Activated CD4-positive, alpha-beta T cell treated with anti-CD3 and anti-CD28 coated beads, Interleukin-2, Interleukin-6, amounts not matched to agents 100 ng/mL and 50 ng/mL, durations not matched to agents 16 hours and 8 hours (primary cell): ENCODE results near the gene PWP2.
"Not testable (repeated sequence)": the region's sequence is repeated elsewhere in the genome, so short reads cannot be mapped to it uniquely, and the experiment has no call there.

Source experiments
- DNase-seq: peaks from one replicate; pipeline ENCODE4 v3.0.0-alpha.2; 2020

Gene PWP2

GRCh38 chr21:44139787-44140551, 32.8 kb downstream of the PWP2 start:
- not testable (repeated sequence) for DNase-seq

GRCh38 chr21:44140552-44140932, 33.3 kb downstream of the PWP2 start:
- not testable (repeated sequence) for DNase-seq

- not testable (repeated sequence) for DNase-seq
These were observed 35.3 kb downstream of the PWP2 start for GRCh38 chr21:44142470-44142869.

GRCh38 chr21:44143380-44143779, 36.2 kb downstream of the PWP2 start:
- DNase-seq, result not testable (repeated sequence)

- DNase-seq, result not testable (repeated sequence)
These were observed 36.8 kb downstream of the PWP2 start for GRCh38 chr21:44143996-44144395.

- not testable (repeated sequence) for DNase-seq
These were observed 37.8 kb downstream of the PWP2 start for GRCh38 chr21:44144784-44145602.

GRCh38 chr21:44145616-44146015, 38.4 kb downstream of the PWP2 start:
- not testable (repeated sequence) for DNase-seq

- not testable (repeated sequence) for DNase-seq
These were observed 39.9 kb downstream of the PWP2 start for GRCh38 chr21:44147108-44147507.

- not testable (repeated sequence) for DNase-seq
These were observed 43.1 kb downstream of the PWP2 start for GRCh38 chr21:44150255-44150654.

- not testable (repeated sequence) for DNase-seq
These were observed 46.2 kb downstream of the PWP2 start for GRCh38 chr21:44153214-44153888.

GRCh38 chr21:44153889-44154228, 46.7 kb downstream of the PWP2 start:
- peak; percentile 45 for DNase-seq

GRCh38 chr21:44154816-44155230, 47.6 kb downstream of the PWP2 start:
- DNase-seq, result not testable (repeated sequence)

GRCh38 chr21:44155231-44155993, 48.2 kb downstream of the PWP2 start:
- not testable (repeated sequence) for DNase-seq

- not testable (repeated sequence) for DNase-seq
These were observed 48.8 kb downstream of the PWP2 start for GRCh38 chr21:44155994-44156380.

GRCh38 chr21:44157439-44158081, 50.4 kb downstream of the PWP2 start:
- DNase-seq, result not testable (repeated sequence)

GRCh38 chr21:44158082-44158468, 50.9 kb downstream of the PWP2 start:
- DNase-seq, result not testable (repeated sequence)

GRCh38 chr21:44159349-44160297, 52.4 kb downstream of the PWP2 start:
- DNase-seq, result not testable (repeated sequence)

- DNase-seq, result not testable (repeated sequence)
These were observed 53.1 kb downstream of the PWP2 start for GRCh38 chr21:44160298-44160672.

GRCh38 chr21:44160821-44161220, 53.6 kb downstream of the PWP2 start:
- DNase-seq, result not testable (repeated sequence)

GRCh38 chr21:44163167-44163653, 56.0 kb downstream of the PWP2 start:
- not testable (repeated sequence) for DNase-seq

- DNase-seq, result not testable (repeated sequence)
These were observed 58.7 kb downstream of the PWP2 start for GRCh38 chr21:44165933-44166332.
